Nephron (organoid): ENCODE data around the gene COPB2.
"Not testable (repeated sequence)": the region's sequence is repeated elsewhere in the genome, so short reads cannot be mapped to it uniquely, and the experiment has no call there.

Experiments used
- H3K27ac Mint-ChIP-seq, 3 experiments: 2 replicates each; pipeline ENCODE4 v1.8.0; 2020; ENCODE audit warnings: mixed read lengths in 3 of 3, mild to moderate bottlenecking in 2 of 3, moderate library complexity in 1 of 3
- H3K27me3 Mint-ChIP-seq: 2 replicates; pipeline ENCODE4 v1.8.0; 2021; ENCODE audit warnings: low read depth, mild to moderate bottlenecking, moderate library complexity, mixed read lengths
- H3K36me3 Mint-ChIP-seq: 2 replicates; pipeline ENCODE4 v1.8.0; 2020; ENCODE audit warnings: low read depth, mixed read lengths
- H3K4me1 Mint-ChIP-seq: 2 replicates; pipeline ENCODE4 v1.8.0; 2020; ENCODE audit warnings: mixed read lengths
- H3K4me3 Mint-ChIP-seq, 3 experiments: 2 replicates each; pipeline ENCODE4 v1.8.0; 2020; ENCODE audit warnings: mild to moderate bottlenecking in 3 of 3, mixed read lengths in 3 of 3, moderate library complexity in 2 of 3
- H3K9me3 Mint-ChIP-seq: 2 replicates; pipeline ENCODE4 v1.8.0; 2020; ENCODE audit warnings: mixed read lengths
- CTCF ChIP-seq, 3 experiments: fragments of 200-600 bp; sonication (generic); IDR thresholded peaks; one replicate each; pipeline ENCODE4 v1.5.0; 2021; ENCODE audit warnings: antibody characterized with exemption in 3 of 3; ENCODE audit not compliant: unreplicated experiment in 3 of 3

COPB2 gene

GRCh38 chr3:139342054-139342453 is 47.4 kb downstream of the COPB2 start:
- Mint-ChIP-seq H3K27ac (no peak overlapping the region), H3K36me3 (no peaks in the 10 kb centered on the region), H3K4me3 (peak overlapping the region in 2 of 3 experiments; percentile 6 to 28), H3K4me1 (peaks cover 5% of the 10 kb centered on the region), H3K9me3 (no peaks in the 10 kb centered on the region), H3K27me3 (peaks cover 50% of the 10 kb centered on the region)
- no peak for TF ChIP-seq CTCF (IDR thresholded peaks at IDR 0.05; ENCODE audit: unreplicated experiment in 3 of 3)

GRCh38 chr3:139340784-139341183 is 48.7 kb downstream of the COPB2 start:
- no peak for TF ChIP-seq CTCF (IDR thresholded peaks at IDR 0.05; ENCODE audit: unreplicated experiment in 3 of 3)
- no peaks in the 10 kb centered on the region for H3K9me3 Mint-ChIP-seq
- no peak overlapping the region for H3K4me3 Mint-ChIP-seq
- H3K36me3 Mint-ChIP-seq, result no peaks in the 10 kb centered on the region
- H3K27ac Mint-ChIP-seq, result no peak overlapping the region
- peaks cover 54% of the 10 kb centered on the region for H3K27me3 Mint-ChIP-seq
- peaks cover 5% of the 10 kb centered on the region for H3K4me1 Mint-ChIP-seq

GRCh38 chr3:139339219-139339906 is 50.1 kb downstream of the COPB2 start:
- Mint-ChIP-seq H3K27ac (no peak overlapping the region), H3K4me3 (no peak overlapping the region), H3K4me1 (peaks cover 5% of the 10 kb centered on the region), H3K27me3 (peaks cover 54% of the 10 kb centered on the region), H3K9me3 (no peaks in the 10 kb centered on the region), H3K36me3 (no peaks in the 10 kb centered on the region)
- TF ChIP-seq CTCF (IDR thresholded peaks at IDR 0.05; ENCODE audit: unreplicated experiment in 3 of 3), result no peak

- Mint-ChIP-seq H3K4me3 (no peak overlapping the region), H3K4me1 (peaks cover 5% of the 10 kb centered on the region), H3K36me3 (no peaks in the 10 kb centered on the region), H3K27ac (no peak overlapping the region), H3K9me3 (no peaks in the 10 kb centered on the region), H3K27me3 (peaks cover 60% of the 10 kb centered on the region)
- no peak for TF ChIP-seq CTCF (IDR thresholded peaks at IDR 0.05; ENCODE audit: unreplicated experiment in 3 of 3)
These were observed 51.0 kb downstream of the COPB2 start for GRCh38 chr3:139338405-139338804.

- H3K9me3 Mint-ChIP-seq, H3K36me3 Mint-ChIP-seq, H3K4me3 Mint-ChIP-seq, H3K27ac Mint-ChIP-seq, H3K4me1 Mint-ChIP-seq: not testable (repeated sequence)
- H3K27me3 Mint-ChIP-seq, result peaks cover 69% of the 10 kb centered on the region
These were observed 54.8 kb downstream of the COPB2 start for GRCh38 chr3:139334675-139335074.

- no peak overlapping the region for H3K27ac Mint-ChIP-seq
- H3K4me3 Mint-ChIP-seq, result no peak overlapping the region
- H3K4me1 Mint-ChIP-seq, result no peaks in the 10 kb centered on the region
- TF ChIP-seq CTCF (IDR thresholded peaks at IDR 0.05; ENCODE audit: unreplicated experiment in 3 of 3), result no peak
- peaks cover 69% of the 10 kb centered on the region for H3K27me3 Mint-ChIP-seq
- H3K9me3 Mint-ChIP-seq, result no peaks in the 10 kb centered on the region
- no peaks in the 10 kb centered on the region for H3K36me3 Mint-ChIP-seq
These were observed 57.4 kb downstream of the COPB2 start for GRCh38 chr3:139332092-139332491.
